ENCODE measurements around the gene ARMC7.
"Not testable (repeated sequence)": the region's sequence is repeated elsewhere in the genome, so short reads cannot be mapped to it uniquely, and the experiment has no call there.

ARMC7 gene

GRCh38 chr17:75130632-75131277 lies 21.0 kb downstream of the ARMC7 start:
- DNase-seq = no peak

- DNase-seq = no peak
These were observed 21.7 kb downstream of the ARMC7 start, which contains the start of gene NT5C for GRCh38 chr17:75131278-75132017. Gene NT5C (minus strand): TSS chr17:75131742. CDS start chr17:75131707, 35 bp downstream.

- DNase-seq = not testable (repeated sequence)
These were observed 22.5 kb downstream of the ARMC7 start for GRCh38 chr17:75132018-75133000.

GRCh38 chr17:75133001-75133400 lies 23.2 kb downstream of the ARMC7 start:
- no peak for DNase-seq

GRCh38 chr17:75133607-75134347 lies 24.0 kb downstream of the ARMC7 start:
- not testable (repeated sequence) for DNase-seq

- no peak for DNase-seq
These were observed 25.7 kb downstream of the ARMC7 start for GRCh38 chr17:75135452-75135851.

- DNase-seq = no peak
These were observed 26.2 kb downstream of the ARMC7 start for GRCh38 chr17:75135946-75136345.

- not testable (repeated sequence) for DNase-seq
These were observed 28.0 kb downstream of the ARMC7 start for GRCh38 chr17:75137762-75138161.

- no peak for DNase-seq
These were observed 28.8 kb downstream of the ARMC7 start for GRCh38 chr17:75138519-75138918.

GRCh38 chr17:75142236-75142971 lies 32.6 kb downstream of the ARMC7 start:
- DNase-seq = no peak

GRCh38 chr17:75144816-75145512 lies 35.2 kb downstream of the ARMC7 start:
- no peak for DNase-seq

GRCh38 chr17:75146592-75146991 lies 36.8 kb downstream of the ARMC7 start:
- no peak for DNase-seq

- no peak for DNase-seq
These were observed 38.2 kb downstream of the ARMC7 start for GRCh38 chr17:75147878-75148546.

GRCh38 chr17:75151930-75152329 lies 42.2 kb downstream of the ARMC7 start:
- no peak for DNase-seq

GRCh38 chr17:75152523-75152921 lies 42.8 kb downstream of the ARMC7 start:
- no peak for DNase-seq

- no peak for DNase-seq
These were observed 43.4 kb downstream of the ARMC7 start for GRCh38 chr17:75152922-75153779.

GRCh38 chr17:75153780-75154194 lies 44.0 kb downstream of the ARMC7 start:
- no peak for DNase-seq

GRCh38 chr17:75154195-75155106 lies 44.7 kb downstream of the ARMC7 start, which contains the start of gene JPT1:
Gene JPT1 (minus strand): TSS chr17:75154512. CDS start chr17:75154397, 115 bp downstream.
- DNase-seq = peak; percentile 88
